Testis (tissue), 3 donors: ENCODE measurements around the gene USF2. TPM values are rescaled to one million over a fixed set of nuclear protein-coding genes. Genes with fewer than 3 reads are reported as not detected.

Source experiments
- DNase-seq: peaks from one replicate; pipeline ENCODE4 v3.0.0-alpha.2; 2019
- H3K27ac ChIP-seq, 2 donors: fragments of 200-600 bp; sonication (generic); one replicate each; pipeline ENCODE4 v1.5.1; 2019
- H3K27me3 ChIP-seq: fragments of 200-600 bp; sonication (generic); one replicate; pipeline ENCODE4 v1.5.1; 2019
- H3K36me3 ChIP-seq: fragments of 200-600 bp; sonication (generic); one replicate; pipeline ENCODE4 v1.5.1; 2017; ENCODE audit warnings: low read depth; ENCODE audit errors: missing control alignments
- H3K4me1 ChIP-seq: fragments of 200-600 bp; sonication (generic); one replicate; pipeline ENCODE4 v1.5.1; 2019
- H3K4me3 ChIP-seq, 2 donors: fragments of 200-600 bp; sonication (generic); one replicate each; pipeline ENCODE4 v1.5.1; 2017 to 2019
- H3K9me3 ChIP-seq: fragments of 200-600 bp; sonication (generic); one replicate; pipeline ENCODE4 v1.5.1; 2017
- POLR2A ChIP-seq: fragments of 450-650 bp; IDR thresholded peaks from one replicate; pipeline ENCODE4 v1.6.1; 2017; ENCODE audit warnings: antibody characterized with exemption, mild to moderate bottlenecking, moderate library complexity
- WGBS, 2 donors: methylation state at CpG; one replicate each; pipeline ENCODE4 v1.1.5; 2018; 5-methylcytosine and 5-hydroxymethylcytosine counted together
- intact Hi-C: fragments of 100-400 bp; cut with DNase I; formaldehyde crosslinking; loops from one replicate; pipeline ENCODE4 v1.15.1; 2023; ENCODE audit warnings: low total_unique reads
- polyA plus RNA-seq: library from polyadenylated mRNA; stranded (reverse); fragments of 350-450 nt; fragmentation: Illumina TruSeq; extraction: RNeasy Lipid Tissue Mini Kit (QIAGEN cat#74804); gene quantifications from one replicate; pipeline ENCODE4 v1.2.3, GENCODE V29; 2014; ENCODE audit warnings: low read depth, low replicate concordance; ENCODE audit not compliant: insufficient read depth
- total RNA-seq, 2 donors: library from RNA; depleted of rRNA; stranded (reverse); fragments of >200 nt; gene quantifications; one replicate each; pipeline ENCODE4 v1.2.3, GENCODE V29; 2016
- TF ChIP-seq, protein P1 (sequence below), 3 experiments: fragments of 450-650 bp in 2 of 3; fragments of 200-600 bp in 1 of 3; sonication (generic) in 1 of 3; IDR thresholded peaks; one replicate each; pipeline ENCODE4 v1.5.1; 2016 to 2019; ENCODE audit warnings: antibody characterized with exemption in 3 of 3, mild to moderate bottlenecking in 2 of 3, moderate library complexity in 1 of 3

The USF2 gene
- total and polyA plus RNA-seq, 3 donors from 2014 or later: 83.1 to 123 (median 105) TPM

DNA sequence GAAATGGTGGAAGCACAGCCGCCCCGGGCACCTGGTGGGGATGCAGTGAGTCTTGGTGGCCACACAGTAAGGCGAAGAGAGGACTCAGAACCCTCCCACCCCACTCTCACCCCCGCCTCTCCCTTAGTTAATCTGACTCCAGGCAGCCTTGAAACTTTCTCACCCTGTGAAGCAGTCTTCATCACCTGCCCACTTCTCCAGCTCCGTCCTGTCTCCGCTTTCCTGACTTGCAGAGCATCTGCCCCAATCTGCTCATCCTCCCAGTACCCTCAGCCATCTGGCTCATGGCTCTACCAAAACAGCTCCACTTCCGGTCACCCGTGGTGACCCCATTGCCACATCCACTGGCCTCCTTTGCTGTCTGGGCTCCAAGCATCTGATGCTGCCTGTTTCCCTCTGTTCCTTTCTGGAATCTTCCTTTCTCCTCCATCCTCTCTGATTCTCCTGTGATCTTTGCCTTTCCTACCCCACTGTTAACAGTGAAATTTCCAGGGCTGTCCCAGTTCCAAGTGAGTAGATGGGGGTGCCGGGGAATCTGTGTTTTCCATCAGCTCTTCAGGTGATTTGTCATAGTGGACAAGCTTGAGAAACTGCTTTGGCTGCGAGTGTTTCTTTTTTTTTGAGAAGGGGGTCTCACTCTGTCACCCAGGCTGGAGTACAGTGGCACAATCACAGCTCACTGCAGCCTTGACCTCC, 4.3 kb downstream of the USF2 start:
- WGBS, 2 donors: 75 to 81% methylated on average over 10 of the region's 10 CpGs
- Histone ChIP-seq H3K4me1 (peaks cover 6% of the 10 kb centered on the region), H3K9me3 (no peaks in the 10 kb centered on the region), H3K27ac (no peak overlapping the region), H3K4me3 (no peak overlapping the region), H3K36me3 (no peaks in the 10 kb centered on the region), H3K27me3 (no peaks in the 10 kb centered on the region)
- DNase-seq: no peak
- intact Hi-C loops: no loop called here
- TF ChIP-seq, protein P1, sequence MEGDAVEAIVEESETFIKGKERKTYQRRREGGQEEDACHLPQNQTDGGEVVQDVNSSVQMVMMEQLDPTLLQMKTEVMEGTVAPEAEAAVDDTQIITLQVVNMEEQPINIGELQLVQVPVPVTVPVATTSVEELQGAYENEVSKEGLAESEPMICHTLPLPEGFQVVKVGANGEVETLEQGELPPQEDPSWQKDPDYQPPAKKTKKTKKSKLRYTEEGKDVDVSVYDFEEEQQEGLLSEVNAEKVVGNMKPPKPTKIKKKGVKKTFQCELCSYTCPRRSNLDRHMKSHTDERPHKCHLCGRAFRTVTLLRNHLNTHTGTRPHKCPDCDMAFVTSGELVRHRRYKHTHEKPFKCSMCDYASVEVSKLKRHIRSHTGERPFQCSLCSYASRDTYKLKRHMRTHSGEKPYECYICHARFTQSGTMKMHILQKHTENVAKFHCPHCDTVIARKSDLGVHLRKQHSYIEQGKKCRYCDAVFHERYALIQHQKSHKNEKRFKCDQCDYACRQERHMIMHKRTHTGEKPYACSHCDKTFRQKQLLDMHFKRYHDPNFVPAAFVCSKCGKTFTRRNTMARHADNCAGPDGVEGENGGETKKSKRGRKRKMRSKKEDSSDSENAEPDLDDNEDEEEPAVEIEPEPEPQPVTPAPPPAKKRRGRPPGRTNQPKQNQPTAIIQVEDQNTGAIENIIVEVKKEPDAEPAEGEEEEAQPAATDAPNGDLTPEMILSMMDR (IDR thresholded peaks at IDR 0.05): no peak
- TF ChIP-seq POLR2A: no peak

DNA sequence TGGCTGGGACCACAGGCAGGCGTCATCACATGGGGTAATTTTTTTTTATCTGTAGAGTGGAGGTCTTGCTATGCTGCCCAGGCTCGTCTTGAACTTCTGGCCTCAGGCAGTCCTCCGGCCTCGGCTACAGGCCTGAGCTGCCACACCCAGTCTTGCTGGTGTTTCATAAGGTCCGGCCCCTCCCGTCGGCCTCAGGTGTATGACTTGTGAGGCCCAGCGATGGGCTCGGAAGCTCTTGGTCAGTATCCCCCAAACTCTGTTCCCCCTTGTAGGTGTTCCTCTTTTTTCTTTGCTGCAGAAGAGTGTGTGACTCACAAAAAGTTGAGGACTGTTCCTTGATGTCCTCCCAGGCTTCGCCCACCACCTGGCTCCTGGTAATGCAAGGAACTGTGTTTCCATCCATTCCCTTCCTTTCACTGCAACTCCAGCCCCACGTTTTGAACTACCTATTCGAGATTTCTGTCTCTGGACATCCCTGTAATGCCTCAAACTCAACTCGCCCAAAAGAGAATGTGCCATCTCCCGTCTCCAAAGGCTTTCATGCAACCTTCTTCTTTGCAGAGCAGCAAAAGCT, 5.0 kb downstream of the USF2 start:
- DNase-seq: no peak
- TF ChIP-seq, protein P1 (IDR thresholded peaks at IDR 0.05): no peak
- no peak for TF ChIP-seq POLR2A
- Histone ChIP-seq H3K27me3 (no peaks in the 10 kb centered on the region), H3K4me3 (no peak overlapping the region), H3K36me3 (no peaks in the 10 kb centered on the region), H3K9me3 (no peaks in the 10 kb centered on the region), H3K4me1 (peaks cover 6% of the 10 kb centered on the region), H3K27ac (no peak overlapping the region)
- 73 to 89% methylated on average over 14 of the region's 14 CpGs for WGBS, 2 donors
- intact Hi-C loops: no loop called here

DNA sequence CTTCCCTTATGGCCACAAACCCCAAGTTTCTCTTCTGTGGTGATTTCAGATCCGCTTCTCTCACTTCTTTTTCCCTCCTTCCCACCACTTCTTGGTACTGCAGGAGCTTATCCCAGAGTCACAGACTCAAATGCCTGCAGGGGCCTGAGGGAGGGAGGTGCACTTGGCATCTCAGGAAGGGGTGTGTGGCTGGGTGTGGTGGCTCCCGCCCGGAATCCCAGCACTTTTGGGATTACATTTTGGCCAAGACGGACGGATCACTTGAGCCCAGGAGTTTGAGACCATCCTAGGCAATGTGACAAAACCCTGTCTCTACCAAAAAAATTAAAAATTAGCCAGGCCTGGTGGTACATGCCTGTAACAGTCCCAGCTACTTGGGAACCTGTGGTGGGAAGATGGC, 5.6 kb downstream of the USF2 start:
- Histone ChIP-seq H3K4me1 (peaks cover 6% of the 10 kb centered on the region), H3K4me3 (no peak overlapping the region), H3K36me3 (no peaks in the 10 kb centered on the region), H3K9me3 (no peaks in the 10 kb centered on the region), H3K27me3 (no peaks in the 10 kb centered on the region), H3K27ac (no peak overlapping the region)
- TF ChIP-seq, protein P1 (IDR thresholded peaks at IDR 0.05): no peak
- no peak for TF ChIP-seq POLR2A
- no peak for DNase-seq
- WGBS, 2 donors: 77 to 85% methylated on average over 5 of the region's 5 CpGs
- intact Hi-C loops: no loop called here

DNA sequence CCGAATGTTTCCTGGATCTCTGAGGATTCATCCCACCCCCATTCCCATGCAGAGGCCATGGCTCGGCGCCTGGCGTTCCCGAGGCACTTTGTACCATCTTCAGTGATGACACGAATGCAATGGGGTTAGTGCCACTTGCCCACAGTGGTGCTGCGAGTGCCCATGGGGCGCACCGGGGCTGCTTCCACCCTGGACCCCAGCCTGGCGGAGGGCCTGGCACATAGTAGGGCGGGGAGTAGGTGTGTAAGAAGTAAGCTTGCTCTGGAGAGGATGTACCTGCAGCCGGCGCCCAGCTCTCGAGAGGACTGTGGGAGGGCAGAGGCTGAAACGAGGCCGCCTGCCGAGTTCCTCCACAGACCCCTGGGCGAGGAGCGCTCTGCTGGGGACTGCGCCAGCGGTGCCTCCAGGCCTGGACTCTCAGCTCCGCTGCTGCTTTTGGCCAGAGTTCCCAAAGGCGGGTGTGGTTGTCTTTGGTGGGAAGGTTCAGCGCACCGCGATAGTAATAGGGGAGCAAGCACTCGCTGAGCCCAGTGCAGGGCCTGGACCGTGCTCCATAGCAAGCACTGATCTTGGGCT, 8.0 kb downstream of the USF2 start:
- H3K27me3 ChIP-seq: no peaks in the 10 kb centered on the region
- TF ChIP-seq POLR2A: no peak
- TF ChIP-seq, protein P1 (IDR thresholded peaks at IDR 0.05): no peak
- WGBS, 2 donors: 95 to 96% methylated on average over 27 to 28 of the region's 28 CpGs
- DNase-seq: no peak
- H3K36me3 ChIP-seq: no peaks in the 10 kb centered on the region
- H3K9me3 ChIP-seq: no peaks in the 10 kb centered on the region
- H3K4me1 ChIP-seq: peaks cover 12% of the 10 kb centered on the region
- H3K4me3 ChIP-seq: no peak overlapping the region
- intact Hi-C loops: no loop called here
- no peak overlapping the region for H3K27ac ChIP-seq
